Aorta (tissue), 5 donors: ENCODE results near the gene FAM47E. TPM values are rescaled to one million over a fixed set of nuclear protein-coding genes. Genes with fewer than 3 reads are reported as not detected.
"Not testable (repeated sequence)": the region's sequence is repeated elsewhere in the genome, so short reads cannot be mapped to it uniquely, and the experiment has no call there.

ENCODE experiments used
- ATAC-seq: fragments of 200-7000 bp; cut with Tn5 transposase; one replicate; pipeline ENCODE4 v1.9.1; 2022; ENCODE audit warnings: moderate library complexity; ENCODE audit not compliant: low FRiP score
- DNase-seq, 2 donors: peaks; one replicate each; pipeline ENCODE4 v3.0.0-alpha.2; 2020
- H3K27ac ChIP-seq, 2 donors: one replicate each; pipeline ENCODE4 v1.5.1; 2013; ENCODE audit warnings: low read length in 2 of 2, mild to moderate bottlenecking in 2 of 2, moderate library complexity in 2 of 2, control low read depth in 1 of 2, inconsistent platforms in 1 of 2, low read depth in 1 of 2
- H3K27me3 ChIP-seq, 2 donors: one replicate each; pipeline ENCODE4 v1.6.1; 2013; ENCODE audit warnings: control low read depth in 1 of 2, low read length in 1 of 2, mild to moderate bottlenecking in 1 of 2, moderate library complexity in 1 of 2; ENCODE audit not compliant: insufficient read depth in 2 of 2, control insufficient read depth in 1 of 2
- H3K36me3 ChIP-seq, 2 donors: one replicate each; pipeline ENCODE4 v1.6.1; 2013; ENCODE audit warnings: control low read depth in 1 of 2, low read length in 1 of 2, mild to moderate bottlenecking in 1 of 2; ENCODE audit not compliant: insufficient read depth in 2 of 2, control insufficient read depth in 1 of 2
- H3K4me1 ChIP-seq, 2 donors: one replicate each; pipeline ENCODE4 v1.6.1; 2013; ENCODE audit warnings: low read length in 2 of 2, control low read depth in 1 of 2, mild to moderate bottlenecking in 1 of 2, moderate library complexity in 1 of 2; ENCODE audit not compliant: insufficient read depth in 2 of 2, control insufficient read depth in 1 of 2
- H3K4me3 ChIP-seq, 2 donors: one replicate each; pipeline ENCODE4 v1.5.1; 2013; ENCODE audit warnings: low read length in 2 of 2, control low read depth in 1 of 2, mild to moderate bottlenecking in 1 of 2
- H3K9me3 ChIP-seq: one replicate; pipeline ENCODE4 v1.6.1; 2013; ENCODE audit warnings: mild to moderate bottlenecking, low read length; ENCODE audit not compliant: control insufficient read depth
- WGBS, 2 donors: extraction: QIAGEN DNeasy Blood & Tissue Kit; methylation state at CpG; one replicate each; pipeline ENCODE4 v1.1.7; 2013; 5-methylcytosine and 5-hydroxymethylcytosine counted together
- intact Hi-C, 2 donors: fragments of 100-400 bp; cut with DNase I; formaldehyde crosslinking; loops; one replicate each; pipeline versions ENCODE4 v1.14.2 to v1.15.0; 2022
- polyA plus RNA-seq, 2 donors: library from polyadenylated mRNA; stranded (reverse); fragments of 200-250 nt; gene quantifications; one replicate each; pipeline ENCODE4 v1.2.3, GENCODE V29; 2013
- total RNA-seq, 2 donors: library from RNA; stranded (reverse); fragmentation: NEBNext Ultra II Directional; extraction: Animal tissue kit (Norgen Biotek cat#: 25700); gene quantifications; one replicate each; pipeline ENCODE4 v1.2.1, GENCODE V29; 2021
- donor health status: healthy with polysubstance abuse.
- donor health status: Bipolar disorder and iron deficiency.
- donor health status: DM: no; HTN: no; CAD: no.
- donor health status: DM: no; HTN: no; CAD: no.
- donor health status: DM: yes; HTN: yes; CAD: no.

The FAM47E gene
- total and polyA plus RNA-seq, 4 donors, result 1.2 to 2.4 (median 1.8) TPM

GRCh38 chr4:76234679-76235044 lies 16.9 kb upstream of the FAM47E start:
- H3K4me3 ChIP-seq, result no peak overlapping the region
- 96 to 97% methylated on average over 5 of the region's 5 CpGs for WGBS, 2 donors
- peaks cover 0 to 3% of the 10 kb centered on the region in 2 donors for H3K4me1 ChIP-seq
- intact Hi-C loops, result no loop called here
- no peaks in the 10 kb centered on the region for H3K36me3 ChIP-seq
- DNase-seq (no peak), ATAC-seq (no peak)
- no peaks in the 10 kb centered on the region for H3K27me3 ChIP-seq
- H3K27ac ChIP-seq, result no peak overlapping the region
- no peaks in the 10 kb centered on the region for H3K9me3 ChIP-seq

GRCh38 chr4:76235407-76235806 lies 16.1 kb upstream of the FAM47E start:
- no peak for ATAC-seq
- intact Hi-C loops, result no loop called here

GRCh38 chr4:76235915-76236314 lies 15.6 kb upstream of the FAM47E start:
- WGBS, 2 donors, result 33 to 45% methylated on average over 1 of the region's 1 CpG
- Histone ChIP-seq H3K27ac (no peak overlapping the region), H3K4me3 (no peak overlapping the region), H3K27me3 (no peaks in the 10 kb centered on the region), H3K9me3 (no peaks in the 10 kb centered on the region), H3K4me1 (peaks cover 0 to 3% of the 10 kb centered on the region in 2 donors), H3K36me3 (no peaks in the 10 kb centered on the region)
- DNase-seq (no peak), ATAC-seq (no peak)
- intact Hi-C loops, result loop anchor here in 1 of 2 donors (2.0 kb wide), 1 partner anchor 21 kb away; no protein-coding TSS in a partner anchor

More at GRCh38 chr4:76235407-76235806, 16.1 kb upstream of the FAM47E start:
- no peak overlapping the region for H3K27ac ChIP-seq
- H3K36me3 ChIP-seq, result no peaks in the 10 kb centered on the region
- no peaks in the 10 kb centered on the region for H3K9me3 ChIP-seq
- H3K4me1 ChIP-seq, result peaks cover 0 to 3% of the 10 kb centered on the region in 2 donors
- H3K27me3 ChIP-seq, result no peaks in the 10 kb centered on the region
- no peak overlapping the region for H3K4me3 ChIP-seq
- DNase-seq, result no peak
- whole genome bisulfite sequencing, 2 donors, result 95 to 99% methylated on average over 2 of the region's 2 CpGs

- H3K36me3 ChIP-seq, result no peaks in the 10 kb centered on the region
- ATAC-seq, result peak; percentile 33
- WGBS, 2 donors, result 33 to 36% methylated on average over 4 of the region's 4 CpGs
- DNase-seq, result no peak
- no peaks in the 10 kb centered on the region for H3K9me3 ChIP-seq
- peak overlapping the region in 1 of 2 donors; percentile 85 for H3K27ac ChIP-seq
- no peak overlapping the region for H3K4me3 ChIP-seq
- peaks cover 0 to 3% of the 10 kb centered on the region in 2 donors for H3K4me1 ChIP-seq
- no peaks in the 10 kb centered on the region for H3K27me3 ChIP-seq
- intact Hi-C loops, result no loop called here
Observed at GRCh38 chr4:76238236-76238635, 13.3 kb upstream of the FAM47E start.

- Histone ChIP-seq H3K4me3 (no peak overlapping the region), H3K27ac (peak overlapping the region in 1 of 2 donors; percentile 85), H3K9me3 (no peaks in the 10 kb centered on the region), H3K27me3 (no peaks in the 10 kb centered on the region), H3K36me3 (no peaks in the 10 kb centered on the region), H3K4me1 (peaks cover 0 to 3% of the 10 kb centered on the region in 2 donors)
- no peak for ATAC-seq
- intact Hi-C loops, result no loop called here
- DNase-seq, result no peak
Observed at GRCh38 chr4:76238701-76239100, 12.8 kb upstream of the FAM47E start.

- Histone ChIP-seq H3K36me3 (no peaks in the 10 kb centered on the region), H3K27me3 (no peaks in the 10 kb centered on the region), H3K4me3 (no peak overlapping the region), H3K4me1 (peaks cover 0 to 3% of the 10 kb centered on the region in 2 donors), H3K27ac (no peak overlapping the region), H3K9me3 (no peaks in the 10 kb centered on the region)
- intact Hi-C loops, result no loop called here
- DNase-seq, result no peak
- 93 to 94% methylated on average over 2 of the region's 2 CpGs for WGBS, 2 donors
- no peak for ATAC-seq
Observed at GRCh38 chr4:76240236-76240635, 11.3 kb upstream of the FAM47E start.

GRCh38 chr4:76243877-76244276 lies 7.6 kb upstream of the FAM47E start:
- ATAC-seq, intact Hi-C loops, H3K4me1 ChIP-seq, H3K36me3 ChIP-seq, H3K27ac ChIP-seq, H3K4me3 ChIP-seq, H3K27me3 ChIP-seq, DNase-seq, H3K9me3 ChIP-seq: not testable (repeated sequence)
- WGBS, 2 donors, result 89 to 90% methylated on average over 2 of the region's 2 CpGs

- no peak for ATAC-seq
- WGBS, 2 donors, result 48 to 58% methylated on average over 1 of the region's 1 CpG
Observed at GRCh38 chr4:76246025-76246424, 5.5 kb upstream of the FAM47E start.

GRCh38 chr4:76246852-76247251 lies 4.7 kb upstream of the FAM47E start:
- Histone ChIP-seq H3K4me3 (no peak overlapping the region), H3K27ac (no peak overlapping the region), H3K36me3 (no peaks in the 10 kb centered on the region), H3K9me3 (no peaks in the 10 kb centered on the region), H3K27me3 (no peaks in the 10 kb centered on the region), H3K4me1 (no peaks in the 10 kb centered on the region)
- intact Hi-C loops, result no loop called here
- no peak for DNase-seq
- no peak for ATAC-seq

More at GRCh38 chr4:76246025-76246424, 5.5 kb upstream of the FAM47E start:
- H3K27me3 ChIP-seq, result no peaks in the 10 kb centered on the region
- no peaks in the 10 kb centered on the region for H3K4me1 ChIP-seq
- no peaks in the 10 kb centered on the region for H3K36me3 ChIP-seq
- no peaks in the 10 kb centered on the region for H3K9me3 ChIP-seq
- H3K4me3 ChIP-seq, result no peak overlapping the region
- no peak for DNase-seq
- no peak overlapping the region for H3K27ac ChIP-seq
- intact Hi-C loops, result no loop called here
